GM21423 (cell line): Measurements from ENCODE around the gene AQP2.

Experiments used
- ATAC-seq: cut with Tn5 transposase; IDR thresholded peaks from one replicate; pipeline ENCODE4 v1.9.1; 2021; ENCODE audit warnings: mild to moderate bottlenecking, moderate library complexity; ENCODE audit not compliant: unreplicated experiment

Gene AQP2

GRCh38 chr12:49920241-49920914 is 30.2 kb upstream of the AQP2 start:
- no peak for ATAC-seq

DNA sequence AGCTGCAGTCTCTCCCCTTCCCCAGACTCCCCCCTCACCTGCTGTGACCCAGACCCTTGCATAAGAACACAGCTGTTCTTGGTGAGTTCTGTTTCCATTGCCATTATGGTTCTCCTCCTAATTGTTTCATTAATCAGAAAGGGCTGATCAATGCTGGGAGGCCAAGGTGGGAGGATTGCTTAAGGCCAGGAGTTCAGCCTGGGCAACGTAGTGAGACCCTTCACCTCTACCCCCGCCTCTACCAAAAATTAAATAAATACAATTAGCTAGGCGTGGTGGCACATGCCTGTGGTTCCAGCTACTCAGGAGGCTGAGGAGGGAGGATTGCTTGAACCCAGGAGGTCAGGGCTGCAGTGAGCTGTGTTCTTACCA is 29.6 kb upstream of the AQP2 start:
- no peak for ATAC-seq

- ATAC-seq = no peak
These were observed 29.2 kb upstream of the AQP2 start for GRCh38 chr12:49921299-49921698.

DNA sequence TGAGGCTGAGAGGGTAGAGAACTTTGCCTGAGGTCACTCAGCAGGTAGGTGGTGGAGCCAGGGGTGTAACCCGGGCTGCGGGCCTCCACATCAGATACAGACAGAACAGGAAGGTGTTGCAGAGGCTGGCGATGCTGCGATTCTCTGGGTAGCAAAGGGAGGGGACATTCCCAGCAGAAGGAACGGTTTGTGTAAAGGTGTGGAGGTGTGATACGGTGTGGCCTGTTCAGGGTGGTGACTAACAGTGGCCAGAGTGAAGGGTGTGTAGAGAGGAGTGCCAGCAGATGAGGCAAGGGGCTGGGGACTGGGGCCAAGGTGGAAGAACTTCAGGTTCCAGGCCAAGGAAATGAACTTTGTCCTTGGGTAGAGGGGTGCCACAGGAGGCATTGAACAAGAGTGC is 28.6 kb upstream of the AQP2 start:
- ATAC-seq = no peak

DNA sequence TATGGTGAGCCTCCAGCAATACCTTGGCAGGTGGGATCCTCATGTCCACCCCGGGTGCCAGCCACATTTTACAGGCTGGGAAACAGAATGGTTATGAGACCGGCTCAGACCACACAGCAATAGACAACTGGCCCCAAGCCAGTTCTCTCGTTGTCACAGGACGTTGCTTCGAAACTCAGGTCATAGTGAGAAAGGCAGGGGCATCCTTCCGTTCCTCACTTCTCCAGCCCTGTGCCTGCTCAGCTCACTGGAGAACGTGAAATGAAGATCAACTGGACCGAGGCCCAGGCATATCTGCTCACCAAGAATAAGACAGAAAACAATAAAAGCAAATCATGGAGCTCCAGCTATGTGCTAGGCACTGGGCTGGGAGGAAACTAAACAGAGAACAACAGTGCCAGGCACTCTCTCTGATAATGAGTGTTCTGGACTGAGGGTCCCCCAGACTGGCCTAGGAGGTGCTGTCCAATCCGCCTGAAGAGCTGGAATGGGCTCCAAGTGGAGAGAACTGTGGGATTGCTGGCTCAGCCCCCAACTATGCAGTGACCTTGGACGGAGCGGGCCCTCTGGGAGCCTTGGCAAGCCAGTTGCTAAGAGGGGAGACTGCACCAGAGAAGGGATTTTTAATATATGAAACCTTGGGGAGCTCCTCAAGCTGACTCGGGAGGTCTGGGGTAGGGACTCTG is 28.0 kb upstream of the AQP2 start:
- no peak for ATAC-seq

DNA sequence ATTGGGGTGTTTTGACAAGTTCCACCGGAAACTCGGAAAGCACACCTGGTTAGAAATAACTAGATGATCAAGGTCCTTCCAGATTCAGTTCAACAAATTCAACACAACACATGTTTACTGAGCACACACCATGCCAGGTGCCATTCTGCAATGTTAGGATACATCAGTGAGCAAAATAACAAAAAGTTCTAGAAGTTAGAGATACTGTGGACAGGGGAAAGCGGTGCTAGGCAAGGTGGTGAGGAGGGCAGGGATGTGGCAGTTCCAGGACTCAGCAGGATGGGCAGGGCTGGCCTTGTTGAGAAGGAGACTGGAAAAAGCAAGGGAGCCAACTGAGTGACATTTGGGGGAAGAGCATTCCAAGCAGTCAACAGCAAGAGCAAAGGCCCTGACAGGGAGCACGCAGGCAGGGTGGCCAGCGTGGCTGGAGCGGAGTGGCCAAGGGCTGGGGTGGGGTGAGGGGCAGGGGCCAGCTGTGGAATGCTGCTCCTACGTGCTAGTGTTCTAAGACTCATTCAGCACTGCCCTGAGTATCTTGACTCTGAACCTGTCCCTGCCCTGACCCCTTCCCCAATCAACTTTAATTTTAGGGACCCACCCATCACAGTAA is 27.4 kb upstream of the AQP2 start:
- no peak for ATAC-seq

- no peak for ATAC-seq
These were observed 26.5 kb upstream of the AQP2 start for GRCh38 chr12:49923880-49924556.

DNA sequence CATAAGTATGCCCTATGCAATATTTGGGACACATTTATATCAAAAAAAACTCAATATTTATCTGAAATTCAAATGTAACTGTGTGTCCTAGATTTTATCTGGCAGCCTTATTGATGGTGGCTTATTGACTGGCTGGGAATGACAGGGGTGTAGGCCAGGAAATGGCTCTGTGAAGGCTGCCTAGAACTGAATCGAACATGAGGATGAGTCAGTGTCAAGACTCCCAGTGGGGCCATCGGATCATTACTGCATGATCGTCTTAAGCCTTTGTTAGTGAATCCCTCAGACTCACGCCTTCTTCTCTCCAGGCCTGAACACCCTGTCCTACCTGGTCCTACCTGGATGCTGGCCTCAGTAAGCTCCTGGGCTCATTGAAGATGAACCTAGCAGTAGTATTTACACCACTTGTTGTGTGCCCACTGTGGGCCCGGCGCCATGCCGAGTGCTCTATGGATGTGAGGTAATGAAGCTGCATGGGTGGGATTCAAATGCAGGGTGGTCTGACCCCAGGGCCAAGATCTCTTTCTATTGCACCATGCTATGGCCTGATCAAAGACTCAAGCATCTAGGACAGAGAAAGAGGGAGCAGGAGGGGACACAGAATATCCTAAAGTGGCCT is 25.8 kb upstream of the AQP2 start:
- no peak for ATAC-seq

GRCh38 chr12:49925433-49926204 is 24.9 kb upstream of the AQP2 start:
- ATAC-seq = no peak

DNA sequence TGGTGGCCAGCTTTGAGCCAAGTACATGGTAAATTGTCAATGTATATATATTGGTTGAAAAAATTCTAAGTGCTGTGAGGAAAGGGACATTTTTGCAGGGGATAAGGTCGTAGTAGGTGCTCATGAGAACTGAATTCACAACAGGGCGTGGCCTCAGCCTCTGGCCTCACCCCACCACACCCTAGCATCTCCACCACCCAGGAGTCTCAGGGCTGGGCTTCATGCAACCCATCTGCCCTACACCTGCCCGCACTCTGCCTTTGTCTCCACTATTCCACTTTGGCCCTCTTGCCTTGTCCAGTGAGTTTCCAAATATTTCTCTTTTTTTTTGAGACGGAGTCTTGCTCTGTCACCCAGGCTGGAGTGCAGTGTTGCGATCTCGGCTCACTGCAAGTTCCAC is 22.1 kb upstream of the AQP2 start:
- no peak for ATAC-seq

- ATAC-seq = no peak
These were observed 21.0 kb upstream of the AQP2 start for GRCh38 chr12:49929581-49929980.

- ATAC-seq = no peak
These were observed 19.8 kb upstream of the AQP2 start for GRCh38 chr12:49930515-49931288.

DNA sequence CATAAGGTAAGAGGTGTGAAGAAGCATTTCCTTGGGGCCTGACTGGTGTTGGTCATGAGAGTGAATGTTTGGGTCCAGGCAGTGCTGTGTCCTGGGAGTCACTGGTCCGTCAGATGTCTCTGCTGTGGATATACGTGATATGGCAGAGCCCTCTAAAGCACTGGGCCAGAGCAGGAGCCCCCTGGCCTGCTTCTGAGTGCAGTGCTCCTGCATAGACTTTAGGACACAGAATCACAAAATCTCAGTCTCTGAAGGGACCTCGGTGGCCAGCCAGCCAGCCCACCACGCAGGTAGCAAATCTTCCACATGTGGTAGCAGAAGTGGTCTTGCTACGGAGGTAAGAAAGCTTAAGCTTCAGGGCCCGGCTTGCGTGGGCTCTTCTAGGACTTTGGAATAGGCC is 18.5 kb upstream of the AQP2 start:
- no peak for ATAC-seq

GRCh38 chr12:49932533-49933130 is 17.9 kb upstream of the AQP2 start:
- no peak for ATAC-seq

GRCh38 chr12:49933796-49934195 is 16.7 kb upstream of the AQP2 start:
- ATAC-seq = no peak

GRCh38 chr12:49934505-49934904 is 16.0 kb upstream of the AQP2 start:
- ATAC-seq = no peak

DNA sequence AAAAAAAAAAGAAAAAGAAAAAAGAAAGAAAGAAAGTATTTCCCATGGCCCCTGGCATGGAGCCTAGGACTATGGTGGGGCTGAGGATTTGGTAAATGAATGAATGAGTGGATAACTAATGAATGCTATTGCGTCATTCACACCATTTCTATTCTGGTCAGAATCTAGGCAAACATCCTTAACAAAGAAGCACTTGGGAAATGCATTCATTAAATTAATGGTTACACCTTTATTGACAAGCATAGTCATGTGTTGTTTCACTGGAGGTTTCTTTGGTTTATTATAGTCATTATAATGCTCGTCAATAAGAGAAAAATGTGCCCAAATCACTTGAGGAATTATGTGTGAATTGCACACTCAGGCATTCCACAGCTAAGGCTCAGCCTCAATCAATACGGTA is 13.6 kb upstream of the AQP2 start:
- ATAC-seq = no peak

DNA sequence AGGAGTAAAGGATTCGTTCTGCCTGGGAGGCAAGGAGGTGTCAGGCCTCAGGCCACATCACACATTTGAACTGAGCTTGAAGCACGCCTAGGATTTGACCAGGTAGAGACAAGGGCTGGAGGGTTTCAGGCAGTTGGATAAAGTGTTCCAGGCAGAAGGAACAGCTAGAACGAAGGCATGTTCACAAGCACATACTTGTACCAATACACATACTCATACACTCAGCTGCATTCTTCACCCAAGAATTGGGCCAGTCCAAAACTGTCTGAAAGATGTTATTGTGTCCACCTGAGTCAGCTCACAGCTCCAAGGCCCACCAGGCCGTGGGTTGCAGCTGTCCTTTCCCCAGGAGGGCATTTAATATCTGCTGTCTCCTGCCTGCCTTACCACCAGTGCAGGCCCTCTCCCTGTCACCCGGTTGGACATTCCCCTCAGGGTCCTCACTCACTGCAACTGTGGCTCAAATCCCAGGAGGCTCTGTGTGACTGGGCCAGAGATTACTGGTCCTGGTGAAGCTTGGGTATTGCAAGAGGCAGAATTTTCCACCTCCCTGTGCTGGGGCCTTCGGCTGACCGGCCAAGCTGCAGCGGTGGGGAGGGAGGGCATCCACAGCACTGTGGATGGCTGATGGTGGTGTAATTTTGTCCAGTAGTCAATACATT is 12.8 kb upstream of the AQP2 start:
- ATAC-seq = no peak

DNA sequence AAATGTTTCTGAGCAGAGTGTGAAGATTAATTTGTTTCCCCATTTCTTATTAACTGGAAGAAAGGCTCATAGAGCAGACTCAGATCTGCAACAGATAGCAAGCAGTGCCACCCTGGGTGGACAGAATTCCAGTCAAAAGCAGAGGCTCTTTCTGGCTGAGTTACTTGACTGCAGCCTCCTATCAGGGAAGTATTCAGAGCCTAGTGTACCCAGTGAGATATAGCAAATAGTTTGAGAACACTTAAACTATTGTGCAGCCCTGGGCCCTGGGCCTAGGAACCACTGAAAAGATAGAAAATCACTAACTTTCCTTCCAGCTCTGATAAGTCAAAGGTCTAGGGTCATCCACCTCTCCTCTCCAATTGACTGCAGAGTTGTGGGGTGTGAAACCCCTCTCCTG is 11.2 kb upstream of the AQP2 start:
- no peak for ATAC-seq
